ENCODE results near the gene FGD6. TPM values are rescaled to one million over a fixed set of nuclear protein-coding genes. Genes with fewer than 3 reads are reported as not detected.
A peak's percentile ranks its signal among the peaks of the same experiment; 100 is the strongest.

Gene FGD6
- total RNA-seq, 4 donors from 2014 or later = 16.2 to 46.9 (median 25.0) TPM

DNA sequence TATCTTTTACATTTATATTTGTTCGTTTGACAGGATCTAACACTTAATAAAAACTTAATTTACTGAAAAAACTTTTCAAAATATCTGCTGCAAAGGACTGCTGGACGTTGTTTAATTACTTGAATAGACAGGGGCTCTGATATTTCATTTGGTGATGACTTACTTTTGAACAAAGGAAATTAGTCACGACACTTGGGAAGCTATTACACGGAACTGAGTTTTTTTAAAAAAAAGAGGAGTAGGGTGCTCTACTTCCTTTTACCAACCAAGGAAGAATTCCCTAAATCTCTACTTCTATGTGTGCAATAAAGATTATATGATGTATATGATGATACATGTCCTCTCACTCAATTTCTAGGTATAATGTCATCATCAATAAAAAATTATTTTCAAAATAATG is 4.7 kb downstream of the FGD6 start:
- peaks cover 31% of the 10 kb centered on the region for H3K4me1 ChIP-seq
- H3K27me3 ChIP-seq = no peaks in the 10 kb centered on the region
- WGBS = 60% methylated on average over 4 of the region's 4 CpGs
- H3K27ac ChIP-seq = no peak overlapping the region
- no peaks in the 10 kb centered on the region for H3K36me3 ChIP-seq
- H3K4me3 ChIP-seq = no peak overlapping the region
- DNase-seq (ENCODE audit: low spot score in 2 of 2) = no peak
- TF ChIP-seq POLR2A (IDR thresholded peaks at IDR 0.05) (no peak), EP300 (IDR thresholded peaks at IDR 0.05) (no peak), POLR2AphosphoS5 (IDR thresholded peaks at IDR 0.05) (no peak)
- TF ChIP-seq, protein P1, sequence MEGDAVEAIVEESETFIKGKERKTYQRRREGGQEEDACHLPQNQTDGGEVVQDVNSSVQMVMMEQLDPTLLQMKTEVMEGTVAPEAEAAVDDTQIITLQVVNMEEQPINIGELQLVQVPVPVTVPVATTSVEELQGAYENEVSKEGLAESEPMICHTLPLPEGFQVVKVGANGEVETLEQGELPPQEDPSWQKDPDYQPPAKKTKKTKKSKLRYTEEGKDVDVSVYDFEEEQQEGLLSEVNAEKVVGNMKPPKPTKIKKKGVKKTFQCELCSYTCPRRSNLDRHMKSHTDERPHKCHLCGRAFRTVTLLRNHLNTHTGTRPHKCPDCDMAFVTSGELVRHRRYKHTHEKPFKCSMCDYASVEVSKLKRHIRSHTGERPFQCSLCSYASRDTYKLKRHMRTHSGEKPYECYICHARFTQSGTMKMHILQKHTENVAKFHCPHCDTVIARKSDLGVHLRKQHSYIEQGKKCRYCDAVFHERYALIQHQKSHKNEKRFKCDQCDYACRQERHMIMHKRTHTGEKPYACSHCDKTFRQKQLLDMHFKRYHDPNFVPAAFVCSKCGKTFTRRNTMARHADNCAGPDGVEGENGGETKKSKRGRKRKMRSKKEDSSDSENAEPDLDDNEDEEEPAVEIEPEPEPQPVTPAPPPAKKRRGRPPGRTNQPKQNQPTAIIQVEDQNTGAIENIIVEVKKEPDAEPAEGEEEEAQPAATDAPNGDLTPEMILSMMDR (IDR thresholded peaks at IDR 0.05) = no peak
- H3K9me3 ChIP-seq = no peaks in the 10 kb centered on the region

DNA sequence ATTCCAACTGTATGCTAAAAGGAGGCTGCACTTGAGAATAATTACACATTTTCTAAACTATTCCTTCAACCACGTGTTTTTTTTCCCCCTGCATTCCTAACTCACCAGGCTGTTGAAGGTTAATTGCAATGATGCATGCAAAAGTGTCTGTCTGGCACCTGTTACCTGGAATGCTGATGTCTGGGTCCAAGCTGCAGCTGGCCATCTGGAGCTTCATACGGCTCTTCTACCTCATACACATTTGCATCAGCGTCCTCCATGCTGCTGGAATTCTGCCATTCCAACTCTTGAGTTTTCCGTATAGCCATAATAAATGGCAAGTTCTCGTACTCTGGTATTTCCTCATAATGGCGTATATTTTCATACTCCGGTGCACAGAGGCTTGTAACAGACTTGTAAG is 8.6 kb downstream of the FGD6 start:
- 84% methylated on average over 7 of the region's 7 CpGs for whole genome bisulfite sequencing
- Histone ChIP-seq H3K9me3 (no peaks in the 10 kb centered on the region), H3K27ac (no peak overlapping the region), H3K27me3 (no peaks in the 10 kb centered on the region), H3K4me1 (peaks cover 40% of the 10 kb centered on the region), H3K36me3 (no peaks in the 10 kb centered on the region), H3K4me3 (no peak overlapping the region)
- DNase-seq (ENCODE audit: low spot score in 2 of 2) = no peak
- TF ChIP-seq POLR2AphosphoS5 (IDR thresholded peaks at IDR 0.05) (no peak), EP300 (IDR thresholded peaks at IDR 0.05) (no peak), POLR2A (IDR thresholded peaks at IDR 0.05) (no peak)
- TF ChIP-seq, protein P1 (IDR thresholded peaks at IDR 0.05) = no peak

DNA sequence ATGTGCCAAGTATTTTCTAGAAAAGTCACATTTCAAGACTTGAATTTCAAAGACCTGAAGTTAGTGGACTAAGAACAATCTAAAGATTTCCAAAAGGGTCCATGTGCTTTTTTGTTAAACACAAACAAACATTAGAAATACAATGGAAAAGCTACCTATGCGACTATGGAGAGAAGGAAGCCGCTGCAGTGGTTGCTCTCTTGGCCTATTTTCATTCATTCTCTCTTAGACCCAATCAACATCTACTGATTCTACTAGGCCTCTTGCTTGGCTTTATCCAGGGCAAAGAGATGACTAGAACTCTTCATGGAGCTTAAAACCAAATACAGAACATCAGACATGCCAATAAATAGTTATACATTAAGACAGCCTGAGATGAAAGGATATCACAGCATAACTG is 9.9 kb downstream of the FGD6 start:
- H3K27ac ChIP-seq = no peak overlapping the region
- H3K4me3 ChIP-seq = no peak overlapping the region
- H3K27me3 ChIP-seq = no peaks in the 10 kb centered on the region
- 95% methylated on average over 2 of the region's 2 CpGs for WGBS
- DNase-seq (ENCODE audit: low spot score in 2 of 2) = no peak
- H3K4me1 ChIP-seq = peaks cover 41% of the 10 kb centered on the region
- no peaks in the 10 kb centered on the region for H3K9me3 ChIP-seq
- TF ChIP-seq, protein P1 (IDR thresholded peaks at IDR 0.05) = no peak
- TF ChIP-seq POLR2AphosphoS5 (IDR thresholded peaks at IDR 0.05) (no peak), EP300 (IDR thresholded peaks at IDR 0.05) (no peak), POLR2A (IDR thresholded peaks at IDR 0.05) (no peak)
- H3K36me3 ChIP-seq = no peaks in the 10 kb centered on the region

DNA sequence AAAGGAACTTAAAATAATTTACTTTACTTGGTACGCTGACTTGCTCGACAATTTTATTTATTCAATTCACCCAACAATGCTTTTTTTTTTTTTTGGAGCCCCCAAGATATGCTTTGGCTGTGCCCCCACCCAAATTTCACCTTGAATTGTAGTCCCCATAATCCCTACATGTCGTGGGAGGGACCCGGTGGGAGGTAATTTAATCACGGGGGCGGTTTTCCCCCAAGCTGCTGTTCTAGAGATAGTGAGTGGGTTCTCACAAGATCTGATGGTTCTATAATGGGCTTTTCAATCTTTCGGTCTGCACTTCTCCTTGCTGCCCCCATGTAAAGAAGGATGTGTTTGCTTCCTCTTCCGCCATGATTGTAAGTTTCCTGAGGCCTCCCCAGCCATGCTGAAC is 10.4 kb downstream of the FGD6 start:
- 95% methylated on average over 8 of the region's 8 CpGs for WGBS
- H3K4me1 ChIP-seq = peaks cover 40% of the 10 kb centered on the region
- TF ChIP-seq POLR2AphosphoS5 (IDR thresholded peaks at IDR 0.05) (no peak), EP300 (IDR thresholded peaks at IDR 0.05) (no peak), POLR2A (IDR thresholded peaks at IDR 0.05) (no peak)
- TF ChIP-seq, protein P1 (IDR thresholded peaks at IDR 0.05) = no peak
- DNase-seq (ENCODE audit: low spot score in 2 of 2) = no peak
- H3K27ac ChIP-seq = no peak overlapping the region
- no peaks in the 10 kb centered on the region for H3K27me3 ChIP-seq
- no peak overlapping the region for H3K4me3 ChIP-seq
- H3K9me3 ChIP-seq = no peaks in the 10 kb centered on the region
- H3K36me3 ChIP-seq = no peaks in the 10 kb centered on the region

DNA sequence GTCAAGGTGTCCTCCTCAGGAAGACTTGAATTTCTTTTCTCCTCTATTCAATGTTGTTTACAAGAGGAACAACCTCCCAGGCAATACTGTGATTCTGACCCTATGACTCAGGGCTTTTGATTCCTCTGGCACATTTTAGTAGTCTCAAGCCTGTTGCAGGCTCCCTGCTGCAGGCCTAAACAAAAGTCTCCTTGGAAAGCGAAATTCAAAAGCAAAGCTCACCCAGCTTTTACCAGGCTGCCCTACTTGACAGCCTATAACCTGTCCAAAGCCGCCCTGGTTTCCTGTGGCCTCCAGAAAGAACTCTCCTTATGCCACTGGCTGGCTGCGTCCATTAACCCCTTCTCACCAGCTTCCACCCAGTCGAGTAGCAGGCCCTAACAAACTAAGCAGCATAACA is 11.6 kb downstream of the FGD6 start:
- Histone ChIP-seq H3K27me3 (no peaks in the 10 kb centered on the region), H3K36me3 (no peaks in the 10 kb centered on the region), H3K4me1 (peaks cover 49% of the 10 kb centered on the region), H3K4me3 (no peak overlapping the region), H3K9me3 (no peaks in the 10 kb centered on the region), H3K27ac (peak overlapping the region; percentile 79)
- no peak for TF ChIP-seq POLR2A (IDR thresholded peaks at IDR 0.05)
- TF ChIP-seq POLR2AphosphoS5 (IDR thresholded peaks at IDR 0.05) = no peak
- TF ChIP-seq, protein P1 (IDR thresholded peaks at IDR 0.05) = no peak
- no peak for TF ChIP-seq EP300 (IDR thresholded peaks at IDR 0.05)
- no peak for DNase-seq (ENCODE audit: low spot score in 2 of 2)
- WGBS = 44% methylated on average over 4 of the region's 4 CpGs
